ENCODE results near the gene OVOL1. TPM values are rescaled to one million over a fixed set of nuclear protein-coding genes. Genes with fewer than 3 reads are reported as not detected.

The OVOL1 gene
- total and polyA plus RNA-seq, 2 of the 8 experiments (the other 6 are each of a cell fraction or from before 2014, with no cell fraction given): 2.6 to 3.4 TPM

GRCh38 chr11:65778431-65778900 lies 8.4 kb upstream of the OVOL1 start (continued):
- TF ChIP-seq ASH2L (IDR thresholded peaks at IDR 0.05; ENCODE audit: low read length): no peak
- TF ChIP-seq CTCF (IDR thresholded peaks at IDR 0.05; ENCODE audit: control extremely low read depth in 1 of 3, insufficient read depth in 1 of 3, low read depth in 1 of 3, low read length in 3 of 3): no peak
